Measurements from ENCODE around the gene STK16.
"Not testable (repeated sequence)": the region's sequence is repeated elsewhere in the genome, so short reads cannot be mapped to it uniquely, and the experiment has no call there.

The STK16 gene

DNA sequence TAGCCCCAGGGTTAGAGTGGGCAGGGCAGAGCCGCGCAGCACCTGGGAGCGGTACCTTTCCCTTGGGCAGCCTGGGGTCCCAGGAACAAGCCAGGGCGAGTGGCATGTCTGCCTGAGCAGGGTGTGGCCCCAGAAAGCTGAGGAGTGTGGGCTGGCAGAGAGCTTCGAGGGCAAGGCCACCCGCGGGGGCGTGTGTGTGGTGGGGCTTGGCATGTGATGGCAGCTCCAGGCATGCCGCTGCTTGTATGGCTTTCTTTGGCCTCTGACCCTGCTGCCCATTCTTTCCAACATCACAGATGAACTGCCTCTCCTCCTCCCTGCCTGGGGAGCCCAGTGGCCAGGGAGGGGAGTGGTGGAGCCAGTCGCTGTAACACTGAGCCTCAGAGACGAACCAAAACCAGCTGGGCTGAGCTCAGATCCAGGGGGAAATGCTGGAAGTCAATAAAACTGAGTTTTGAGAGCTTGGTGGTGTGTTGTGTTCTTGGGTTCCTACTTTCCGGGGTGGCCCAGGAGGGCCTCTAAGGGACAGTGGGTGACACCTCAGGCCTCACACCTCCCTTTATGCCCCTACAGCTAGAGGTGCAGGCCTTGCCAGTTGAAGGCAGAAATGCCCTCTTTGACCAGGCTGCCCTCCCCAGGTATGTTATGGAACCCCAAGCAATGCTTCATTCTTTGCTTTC is 41.3 kb downstream of the STK16 start:
- TF ChIP-seq, protein P1, sequence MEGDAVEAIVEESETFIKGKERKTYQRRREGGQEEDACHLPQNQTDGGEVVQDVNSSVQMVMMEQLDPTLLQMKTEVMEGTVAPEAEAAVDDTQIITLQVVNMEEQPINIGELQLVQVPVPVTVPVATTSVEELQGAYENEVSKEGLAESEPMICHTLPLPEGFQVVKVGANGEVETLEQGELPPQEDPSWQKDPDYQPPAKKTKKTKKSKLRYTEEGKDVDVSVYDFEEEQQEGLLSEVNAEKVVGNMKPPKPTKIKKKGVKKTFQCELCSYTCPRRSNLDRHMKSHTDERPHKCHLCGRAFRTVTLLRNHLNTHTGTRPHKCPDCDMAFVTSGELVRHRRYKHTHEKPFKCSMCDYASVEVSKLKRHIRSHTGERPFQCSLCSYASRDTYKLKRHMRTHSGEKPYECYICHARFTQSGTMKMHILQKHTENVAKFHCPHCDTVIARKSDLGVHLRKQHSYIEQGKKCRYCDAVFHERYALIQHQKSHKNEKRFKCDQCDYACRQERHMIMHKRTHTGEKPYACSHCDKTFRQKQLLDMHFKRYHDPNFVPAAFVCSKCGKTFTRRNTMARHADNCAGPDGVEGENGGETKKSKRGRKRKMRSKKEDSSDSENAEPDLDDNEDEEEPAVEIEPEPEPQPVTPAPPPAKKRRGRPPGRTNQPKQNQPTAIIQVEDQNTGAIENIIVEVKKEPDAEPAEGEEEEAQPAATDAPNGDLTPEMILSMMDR (conservative IDR thresholded peaks at IDR 0.05; ENCODE audit: low read depth, low read length) = no peak
- H4K20me1 ChIP-seq (ENCODE audit: insufficient read depth) = no peaks in the 10 kb centered on the region

DNA sequence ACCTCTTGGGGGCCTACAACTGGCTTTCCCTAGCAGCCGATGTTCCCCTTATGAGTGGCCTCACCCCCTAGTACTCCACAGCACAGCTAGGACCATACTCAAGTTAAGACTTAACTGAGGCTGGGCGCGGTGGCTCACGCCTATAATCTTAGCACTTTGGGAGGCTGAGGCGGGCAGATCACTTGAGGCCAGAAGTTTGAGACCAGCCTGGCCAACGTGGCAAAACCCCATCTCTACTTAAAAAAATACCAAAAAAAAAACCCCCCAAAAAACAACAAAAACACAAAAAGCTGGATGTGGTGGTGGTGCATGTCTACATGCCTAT is 41.8 kb downstream of the STK16 start:
- not testable (repeated sequence) for H3K9ac ChIP-seq; H3K27me3 ChIP-seq (ENCODE audit: insufficient read depth, low read depth); H3K4me1 ChIP-seq (ENCODE audit: low read depth, poor library complexity, severe bottlenecking); H3K4me3 ChIP-seq (IDR thresholded peaks at IDR 0.05; ENCODE audit: insufficient read depth, low read depth, low read length); H3K36me3 ChIP-seq (ENCODE audit: insufficient read depth); H3K4me2 ChIP-seq; H3K79me2 ChIP-seq (ENCODE audit: insufficient read depth, low read depth); H4K20me1 ChIP-seq (ENCODE audit: insufficient read depth); H2AFZ ChIP-seq (ENCODE audit: low read depth); H3K27ac ChIP-seq

More for the DNA sequence above, 41.3 kb downstream of the STK16 start:
- Histone ChIP-seq H3K79me2 (ENCODE audit: insufficient read depth, low read depth) (no peaks in the 10 kb centered on the region), H2AFZ (ENCODE audit: low read depth) (no peak overlapping the region), H3K27ac (no peak overlapping the region), H3K9ac (no peak overlapping the region), H3K36me3 (ENCODE audit: insufficient read depth) (no peaks in the 10 kb centered on the region), H3K27me3 (ENCODE audit: insufficient read depth, low read depth) (peaks cover 6% of the 10 kb centered on the region; the same call in 1 of the 2 replicates), H3K4me2 (no peak overlapping the region), H3K4me1 (ENCODE audit: low read depth, poor library complexity, severe bottlenecking) (no peaks in the 10 kb centered on the region), H3K4me3 (IDR thresholded peaks at IDR 0.05; ENCODE audit: insufficient read depth, low read depth, low read length) (no peak overlapping the region)

DNA sequence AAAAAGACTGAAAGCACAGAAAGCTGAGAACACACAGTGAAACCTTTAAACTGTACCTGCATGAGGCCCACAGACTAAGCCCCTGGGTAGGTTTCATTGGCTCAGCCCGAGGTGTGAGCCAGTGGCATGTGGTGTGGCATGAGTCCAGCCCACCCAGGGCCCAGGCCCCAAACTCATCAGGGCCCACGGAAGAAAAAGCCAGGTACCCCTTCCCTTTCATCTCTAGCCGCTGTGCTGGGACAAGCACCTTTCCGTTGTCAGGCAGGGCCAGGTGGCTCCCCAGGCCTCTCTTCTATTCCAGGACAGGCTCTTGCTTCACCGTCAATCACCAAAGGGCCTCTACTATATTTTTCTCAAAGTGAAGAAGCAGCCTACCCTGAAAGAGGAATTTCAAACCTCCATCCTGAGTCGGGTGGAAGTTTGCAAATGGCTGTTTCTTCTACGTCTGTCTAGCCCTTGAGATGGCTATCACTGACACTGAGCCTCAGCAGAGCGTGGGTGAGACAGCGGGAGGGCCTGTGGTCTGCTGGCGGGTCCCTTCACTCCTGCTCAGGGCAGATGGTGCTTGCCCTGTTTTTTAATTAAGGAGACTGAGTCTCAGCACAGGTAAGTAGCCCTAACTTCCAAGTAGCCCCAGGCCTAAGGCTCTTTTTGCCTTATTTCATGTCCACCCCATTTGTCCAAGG is 42.4 kb downstream of the STK16 start:
- Histone ChIP-seq H3K27ac (no peak overlapping the region), H3K9ac (no peak overlapping the region), H2AFZ (ENCODE audit: low read depth) (no peak overlapping the region)

DNA sequence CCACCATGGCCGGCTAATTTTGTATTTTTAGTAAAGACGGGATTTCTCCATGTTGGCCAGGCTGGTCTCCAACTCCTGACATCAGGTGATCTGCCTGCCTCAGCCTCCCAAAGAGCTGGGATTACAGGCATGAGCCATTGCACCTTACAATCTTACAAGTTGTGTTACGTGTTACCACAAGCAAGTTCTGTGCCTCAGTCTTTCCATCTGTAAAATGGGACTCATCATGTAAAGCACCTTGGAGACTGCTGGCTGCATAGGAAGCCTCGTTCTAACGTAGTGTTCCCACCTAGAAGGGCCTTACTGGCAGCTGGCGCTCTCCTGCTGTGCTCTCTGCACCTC is 43.9 kb downstream of the STK16 start:
- no peak overlapping the region for H3K4me3 ChIP-seq (IDR thresholded peaks at IDR 0.05; ENCODE audit: insufficient read depth, low read depth, low read length)
- H3K4me2 ChIP-seq = no peak overlapping the region

More for the DNA sequence above, 42.4 kb downstream of the STK16 start:
- Histone ChIP-seq H3K4me2 (no peak overlapping the region), H3K27me3 (ENCODE audit: insufficient read depth, low read depth) (peaks cover 8% of the 10 kb centered on the region; the same call in 1 of the 2 replicates), H3K4me1 (ENCODE audit: low read depth, poor library complexity, severe bottlenecking) (no peaks in the 10 kb centered on the region), H4K20me1 (ENCODE audit: insufficient read depth) (no peaks in the 10 kb centered on the region), H3K79me2 (ENCODE audit: insufficient read depth, low read depth) (no peaks in the 10 kb centered on the region), H3K36me3 (ENCODE audit: insufficient read depth) (no peaks in the 10 kb centered on the region), H3K4me3 (IDR thresholded peaks at IDR 0.05; ENCODE audit: insufficient read depth, low read depth, low read length) (no peak overlapping the region)
- TF ChIP-seq, protein P1 (conservative IDR thresholded peaks at IDR 0.05; ENCODE audit: low read depth, low read length) = no peak

More for the DNA sequence above, 43.9 kb downstream of the STK16 start:
- Histone ChIP-seq H4K20me1 (ENCODE audit: insufficient read depth) (no peaks in the 10 kb centered on the region), H3K27me3 (ENCODE audit: insufficient read depth, low read depth) (peaks cover 9% of the 10 kb centered on the region; the same call in 1 of the 2 replicates), H3K79me2 (ENCODE audit: insufficient read depth, low read depth) (no peaks in the 10 kb centered on the region), H3K36me3 (ENCODE audit: insufficient read depth) (no peaks in the 10 kb centered on the region), H3K27ac (no peak overlapping the region), H3K4me1 (ENCODE audit: low read depth, poor library complexity, severe bottlenecking) (no peaks in the 10 kb centered on the region), H3K9ac (no peak overlapping the region), H2AFZ (ENCODE audit: low read depth) (no peak overlapping the region)
- TF ChIP-seq, protein P1 (conservative IDR thresholded peaks at IDR 0.05; ENCODE audit: low read depth, low read length) = no peak
